IMR-90 (cell line): ENCODE measurements around the gene DDX4. TPM values are rescaled to one million over a fixed set of nuclear protein-coding genes. Genes with fewer than 3 reads are reported as not detected.

ENCODE experiments used
- ATAC-seq: fragments of 200-7000 bp; cut with Tn5 transposase; 2 replicates; pipeline ENCODE4 v1.9.1; 2020; ENCODE audit warnings: low read depth, mild to moderate bottlenecking, moderate library complexity
- BruUV-seq: library from RNA; stranded (reverse); fragments of 400-500 nt; replicated peaks from 2 replicates; lab custom pipeline; 2021; lab: Mats Ljungman, UMichigan
- CTCF ChIA-PET: fragments of 300-600 bp; formaldehyde crosslinking; extraction: SDS; loops from one replicate; lab custom pipeline; 2021; ENCODE audit warnings: antibody characterized with exemption; lab: Yijun Ruan, JAX
- POLR2A ChIA-PET: fragments of 300-600 bp; sonication (Branson Sonifier 250); formaldehyde crosslinking; loops from one replicate; lab custom pipeline; 2022; ENCODE audit warnings: antibody characterized with exemption; ENCODE audit not compliant: unreplicated experiment; lab: Charles Lee
- DNase-seq: peaks from one replicate; pipeline ENCODE4 v3.0.0; 2013
- H2AFZ ChIP-seq: replicated peaks from 2 replicates; pipeline ENCODE3; 2013; ENCODE audit warnings: low read length, mild to moderate bottlenecking; ENCODE audit not compliant: poor library complexity
- H2AK5ac ChIP-seq: 2 replicates; pipeline ENCODE4 v1.6.1; 2013; ENCODE audit warnings: low read depth, low read length, inconsistent platforms
- H2AK9ac ChIP-seq: replicated peaks from 2 replicates; pipeline ENCODE3; 2013; ENCODE audit warnings: mild to moderate bottlenecking, low read depth, low read length, moderate library complexity; ENCODE audit not compliant: poor library complexity
- H2BK120ac ChIP-seq: 2 replicates; pipeline ENCODE4 v1.6.1; 2013; ENCODE audit warnings: low read depth, low read length, inconsistent platforms
- H2BK15ac ChIP-seq: 3 replicates; pipeline ENCODE4 v1.6.1; 2013; ENCODE audit warnings: low read depth, low read length, inconsistent platforms
- H2BK20ac ChIP-seq: 2 replicates; pipeline ENCODE4 v1.6.1; 2013; ENCODE audit warnings: low read depth, mild to moderate bottlenecking, inconsistent platforms, low read length, moderate library complexity
- H2BK5ac ChIP-seq: 2 replicates; pipeline ENCODE4 v1.6.1; 2013; ENCODE audit warnings: mild to moderate bottlenecking, low read depth, low read length, inconsistent platforms; ENCODE audit not compliant: poor library complexity, severe bottlenecking
- H3K14ac ChIP-seq: replicated peaks from 2 replicates; pipeline ENCODE4 v1.6.1; 2013; ENCODE audit warnings: low read depth, low read length, inconsistent platforms
- H3K18ac ChIP-seq: 2 replicates; pipeline ENCODE4 v1.6.1; 2013; ENCODE audit warnings: low read depth, low read length, control low read depth
- H3K23ac ChIP-seq: 2 replicates; pipeline ENCODE4 v1.6.1; 2013; ENCODE audit warnings: low read depth, low read length, inconsistent platforms
- H3K27ac ChIP-seq: 2 replicates; pipeline ENCODE4 v1.5.1; 2013; ENCODE audit warnings: mild to moderate bottlenecking, control low read depth, low read length; ENCODE audit not compliant: insufficient read depth
- H3K27me3 ChIP-seq: 2 replicates; pipeline ENCODE4 v1.6.1; 2013; ENCODE audit warnings: low read length; ENCODE audit not compliant: control insufficient read depth, insufficient read depth
- H3K36me3 ChIP-seq: 2 replicates; pipeline ENCODE4 v1.6.1; 2013; ENCODE audit warnings: low read length, mixed read lengths; ENCODE audit not compliant: control insufficient read depth, insufficient read depth
- H3K4ac ChIP-seq: 2 replicates; pipeline ENCODE4 v1.6.1; 2013; ENCODE audit warnings: low read depth, low read length, inconsistent platforms
- H3K4me1 ChIP-seq: 2 replicates; pipeline ENCODE4 v1.6.1; 2013; ENCODE audit warnings: low read length, mixed read lengths; ENCODE audit not compliant: control insufficient read depth, insufficient read depth
- H3K4me2 ChIP-seq: 2 replicates; pipeline ENCODE4 v1.6.1; 2013; ENCODE audit warnings: low read depth, mild to moderate bottlenecking, control low read depth, low read length, moderate library complexity
- H3K4me3 ChIP-seq: 2 replicates; pipeline ENCODE4 v1.5.1; 2013; ENCODE audit warnings: low read depth, mild to moderate bottlenecking, control low read depth, low read length, moderate library complexity; ENCODE audit not compliant: insufficient read depth
- H3K56ac ChIP-seq: 2 replicates; pipeline ENCODE4 v1.6.1; 2013; ENCODE audit warnings: low read length, inconsistent platforms; ENCODE audit not compliant: insufficient read depth; ENCODE audit errors: extremely low read depth
- H3K79me1 ChIP-seq, 2 experiments: 2 replicates each; pipeline ENCODE4 v1.6.1; 2013; ENCODE audit warnings: low read length in 2 of 2, inconsistent platforms in 1 of 2, low read depth in 1 of 2
- H3K9ac ChIP-seq: 2 replicates; pipeline ENCODE4 v1.6.1; 2013; ENCODE audit warnings: low read depth, low read length, control low read depth
- H3K9me1 ChIP-seq: 2 replicates; pipeline ENCODE4 v1.6.1; 2013; ENCODE audit warnings: low read length, inconsistent platforms; ENCODE audit not compliant: insufficient read depth
- H3K9me3 ChIP-seq: 2 replicates; pipeline ENCODE4 v1.6.1; 2013; ENCODE audit warnings: low read length; ENCODE audit not compliant: control insufficient read depth, insufficient read depth
- H4K20me1 ChIP-seq: 2 replicates; pipeline ENCODE4 v1.6.1; 2013; ENCODE audit warnings: low read length, inconsistent platforms; ENCODE audit not compliant: insufficient read depth
- H4K5ac ChIP-seq: 2 replicates; pipeline ENCODE4 v1.6.1; 2013; ENCODE audit warnings: mild to moderate bottlenecking, low read depth, low read length, control low read depth
- H4K8ac ChIP-seq, 2 experiments: 2 replicates each; pipeline ENCODE4 v1.6.1; 2013; ENCODE audit warnings: low read depth in 2 of 2, low read length in 2 of 2, control low read depth in 1 of 2, inconsistent platforms in 1 of 2
- H4K91ac ChIP-seq: 2 replicates; pipeline ENCODE4 v1.6.1; 2013; ENCODE audit warnings: low read depth, low read length, inconsistent platforms; ENCODE audit not compliant: insufficient read depth
- BHLHE40 ChIP-seq: fragments of 150-350 bp; IDR thresholded peaks from 2 replicates; pipeline ENCODE4 v1.6.1; 2016; ENCODE audit warnings: mild to moderate bottlenecking, low read depth, low read length
- CEBPB ChIP-seq: IDR thresholded peaks from 2 replicates; pipeline ENCODE4 v1.6.1; 2012; ENCODE audit warnings: low read depth, low read length, improper control_type of control experiment
- CHD1 ChIP-seq: IDR thresholded peaks from 2 replicates; pipeline ENCODE4 v1.6.1; 2012; ENCODE audit warnings: low read depth, low read length, improper control_type of control experiment
- CTCF ChIP-seq: conservative IDR thresholded peaks from 2 replicates; pipeline ENCODE4 v1.5.1; 2012; ENCODE audit warnings: mild to moderate bottlenecking, low read depth, low read length, improper control_type of control experiment
- ELK1 ChIP-seq: fragments of 150-350 bp; IDR thresholded peaks from 2 replicates; pipeline ENCODE4 v1.6.1; 2016; ENCODE audit warnings: low read depth, mild to moderate bottlenecking, low read length, moderate library complexity, borderline replicate concordance
- FOS ChIP-seq: fragments of 150-350 bp; IDR thresholded peaks from 2 replicates; pipeline ENCODE4 v1.6.1; 2016; ENCODE audit warnings: low read depth, low read length
- MAFK ChIP-seq: IDR thresholded peaks from 2 replicates; pipeline ENCODE4 v1.6.1; 2012; ENCODE audit warnings: low read depth, low read length, improper control_type of control experiment
- MAZ ChIP-seq: IDR thresholded peaks from 2 replicates; pipeline ENCODE4 v1.6.1; 2012; ENCODE audit warnings: low read depth, mild to moderate bottlenecking, low read length, improper control_type of control experiment, moderate library complexity, borderline replicate concordance
- MXI1 ChIP-seq: IDR thresholded peaks from 2 replicates; pipeline ENCODE4 v1.6.1; 2012; ENCODE audit warnings: low read depth, mild to moderate bottlenecking, low read length, moderate library complexity, borderline replicate concordance
- NFE2L2 ChIP-seq: fragments of 150-350 bp; IDR thresholded peaks from 2 replicates; pipeline ENCODE4 v1.6.1; 2016; ENCODE audit warnings: low read depth, mild to moderate bottlenecking, low read length
- POLR2A ChIP-seq: IDR thresholded peaks from 2 replicates; pipeline ENCODE4 v1.6.1; 2012; ENCODE audit warnings: mild to moderate bottlenecking, low read depth, low read length
- RAD21 ChIP-seq: IDR thresholded peaks from 2 replicates; pipeline ENCODE4 v1.6.1; 2012; ENCODE audit warnings: low read length, improper control_type of control experiment
- RCOR1 ChIP-seq: IDR thresholded peaks from 2 replicates; pipeline ENCODE4 v1.6.1; 2012; ENCODE audit warnings: mild to moderate bottlenecking, low read length, improper control_type of control experiment; ENCODE audit not compliant: insufficient replicate concordance
- RFX5 ChIP-seq: IDR thresholded peaks from 2 replicates; pipeline ENCODE4 v1.8.0; 2012; ENCODE audit warnings: low read depth, mild to moderate bottlenecking, low read length, moderate library complexity
- SMC3 ChIP-seq: fragments of 150-350 bp; IDR thresholded peaks from 2 replicates; pipeline ENCODE4 v1.6.1; 2016; ENCODE audit warnings: low read depth, mild to moderate bottlenecking, antibody characterized with exemption, low read length, moderate library complexity
- USF2 ChIP-seq: fragments of 150-350 bp; IDR thresholded peaks from 2 replicates; pipeline ENCODE4 v1.6.1; 2017; ENCODE audit warnings: mild to moderate bottlenecking, antibody characterized with exemption, low read length, low read depth
- dilution Hi-C: fragments of 300-500 bp; cut with HindIII; formaldehyde crosslinking; loops from one replicate; pipeline ENCODE4 v1.14.3; 2018; ENCODE audit warnings: low sequenced_read_pairs; ENCODE audit not compliant: unreplicated experiment
- in situ Hi-C: fragments of 300-500 bp; cut with MboI; formaldehyde crosslinking; loops from 3 replicates; pipeline ENCODE4 v1.14.3; 2019; ENCODE audit warnings: low sequenced_read_pairs, inconsistent platforms, mixed read lengths
- intact Hi-C: fragments of 100-400 bp; cut with micrococcal nuclease; formaldehyde crosslinking; loops from 2 replicates; pipeline ENCODE4 v1.10.0; 2022
- polyA plus RNA-seq, 3 experiments: library from polyadenylated mRNA; depleted of rRNA; stranded (reverse); fragments of >200 nt; gene quantifications; 2 replicates each; pipeline ENCODE4 v1.2.3, GENCODE V29; 2012; ENCODE audit warnings: low replicate concordance in 1 of 3
- total RNA-seq: library from RNA; depleted of rRNA; stranded (reverse); fragments of >200 nt; gene quantifications from 2 replicates; pipeline ENCODE4 v1.2.3, GENCODE V29; 2012

The DDX4 gene
- total and polyA plus RNA-seq, 2 of the 4 experiments (the other 2 are of a cell fraction), result not detected

- Histone ChIP-seq H3K56ac (no peak overlapping the region), H3K4me2 (no peak overlapping the region), H3K14ac (no peak overlapping the region), H3K27me3 (no peaks in the 10 kb centered on the region), H2AK5ac (no peak overlapping the region), H3K9ac (no peak overlapping the region), H2AK9ac (no peak overlapping the region), H3K18ac (no peak overlapping the region), H3K4ac (no peak overlapping the region), H4K91ac (no peak overlapping the region), H2BK5ac (no peak overlapping the region), H3K79me1 (peaks cover 8 to 21% of the 10 kb centered on the region in 2 experiments), H3K23ac (no peak overlapping the region), H3K4me1 (peaks cover under 1% of the 10 kb centered on the region; the same call in 1 of the 2 replicates), H2BK15ac (no peak overlapping the region), H4K5ac (no peak overlapping the region), H4K20me1 (no peaks in the 10 kb centered on the region), H2BK20ac (no peak overlapping the region), H2BK120ac (no peak overlapping the region), H3K9me1 (0 out of 2 replicates have a peak, but pooled peaks cover under 1% of the 10 kb centered on the region), H2AFZ (no peak overlapping the region), H3K36me3 (peaks cover 7% of the 10 kb centered on the region), H3K27ac (no peak overlapping the region), H3K4me3 (no peak overlapping the region), H3K9me3 (no peaks in the 10 kb centered on the region), H4K8ac (no peak overlapping the region)
- POLR2A ChIA-PET, result no interaction called here
- dilution Hi-C loops (no loop called here), intact Hi-C loops (no loop called here), in situ Hi-C loops (no loop called here)
- DNase-seq (no peak), ATAC-seq (no peak)
- TF ChIP-seq SMC3 (no peak), NFE2L2 (no peak), ELK1 (no peak), FOS (no peak), MAZ (no peak), RFX5 (no peak), BHLHE40 (no peak), CEBPB (no peak), RCOR1 (no peak), MXI1 (no peak), MAFK (no peak), RAD21 (no peak), CTCF (no peak), USF2 (no peak), CHD1 (no peak), POLR2A (no peak)
- BruUV-seq, result no TSS peak
- CTCF ChIA-PET, result interaction anchor here (1.3 kb wide), 1 partner anchor 14 kb away, joined by 3 read pairs; no protein-coding TSS in a partner anchor
Observed at GRCh38 chr5:55706230-55706629, 31.6 kb upstream of the DDX4 start.
